Ascending aorta (tissue), 2 donors: Measurements from ENCODE around the gene TRMT112. TPM values are rescaled to one million over a fixed set of nuclear protein-coding genes. Genes with fewer than 3 reads are reported as not detected.

Experiments used
- DNase-seq, 2 donors: peaks; one replicate each; pipeline ENCODE4 v3.0.0-alpha.2; 2019; ENCODE audit warnings: low spot score in 2 of 2
- H3K27ac ChIP-seq, 2 donors: fragments of 200-600 bp; sonication (generic); one replicate each; pipeline ENCODE4 v1.5.1; 2016 to 2017; ENCODE audit warnings: mild to moderate bottlenecking in 1 of 2
- H3K27me3 ChIP-seq: fragments of 200-600 bp; sonication (generic); one replicate; pipeline ENCODE4 v1.5.1; 2017
- H3K36me3 ChIP-seq, 2 donors: fragments of 200-600 bp; sonication (generic); one replicate each; pipeline ENCODE4 v1.5.1; 2016
- H3K4me1 ChIP-seq, 2 donors: fragments of 200-600 bp; sonication (generic); one replicate each; pipeline ENCODE4 v1.5.1; 2016 to 2017; ENCODE audit warnings: mild to moderate bottlenecking in 1 of 2
- H3K4me3 ChIP-seq, 2 donors: fragments of 200-600 bp; sonication (generic); one replicate each; pipeline ENCODE4 v1.5.1; 2016 to 2017; ENCODE audit warnings: mild to moderate bottlenecking in 1 of 2
- H3K9me3 ChIP-seq, 2 donors: fragments of 200-600 bp; sonication (generic); one replicate each; pipeline ENCODE4 v1.5.1; 2016
- intact Hi-C: fragments of 100-400 bp; cut with DNase I; formaldehyde crosslinking; loops from one replicate; pipeline ENCODE4 v1.15.1; 2023
- total RNA-seq: library from RNA; depleted of rRNA; stranded (reverse); fragments of >200 nt; gene quantifications from one replicate; pipeline ENCODE4 v1.1.0, GENCODE V29; 2016
- TF ChIP-seq, protein P1 (sequence below), 3 experiments: fragments of 200-600 bp in 2 of 3; fragments of 450-650 bp in 1 of 3; sonication (generic) in 2 of 3; IDR thresholded peaks; one replicate each; pipeline ENCODE4 v1.5.1; 2016 to 2019; ENCODE audit warnings: antibody characterized with exemption in 3 of 3, mild to moderate bottlenecking in 1 of 3, moderate library complexity in 1 of 3

Gene TRMT112
- total RNA-seq, 1 donor from 2014 or later = 384 TPM

DNA sequence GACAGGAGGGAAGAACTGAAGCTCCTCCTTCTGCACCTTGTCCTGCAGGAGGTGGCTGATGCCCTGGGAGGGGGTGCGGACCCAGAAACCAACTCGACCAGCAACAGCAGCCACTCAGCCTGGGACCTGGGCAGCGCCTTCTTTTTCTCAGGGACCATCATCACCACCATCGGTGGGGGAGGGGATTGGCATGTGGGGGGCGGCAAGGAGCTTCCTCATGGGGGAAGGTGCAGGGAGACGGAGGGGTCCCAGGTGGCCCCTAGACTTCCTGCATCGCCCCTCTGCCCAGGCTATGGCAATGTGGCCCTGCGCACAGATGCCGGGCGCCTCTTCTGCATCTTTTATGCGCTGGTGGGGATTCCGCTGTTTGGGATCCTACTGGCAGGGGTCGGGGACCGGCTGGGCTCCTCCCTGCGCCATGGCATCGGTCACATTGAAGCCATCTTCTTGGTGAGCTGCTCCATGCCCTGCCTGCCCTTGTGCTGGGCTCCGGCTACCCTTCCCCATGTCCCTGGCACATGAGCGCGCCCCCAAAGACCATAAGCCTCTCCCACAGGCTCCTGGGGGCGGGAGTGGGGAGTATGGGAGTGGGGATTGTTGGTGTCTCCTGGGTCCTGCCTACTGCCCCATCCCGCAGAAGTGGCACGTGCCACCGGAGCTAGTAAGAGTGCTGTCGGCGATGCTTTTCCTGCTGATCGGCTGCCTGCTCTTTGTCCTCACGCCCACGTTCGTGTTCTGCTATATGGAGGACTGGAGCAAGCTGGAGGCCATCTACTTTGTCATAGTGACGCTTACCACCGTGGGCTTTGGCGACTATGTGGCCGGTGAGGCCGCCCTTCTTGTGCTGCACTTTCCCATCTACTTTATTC lies 20.3 kb downstream of the TRMT112 start:
- peaks cover 13 to 22% of the 10 kb centered on the region in 2 donors for H3K4me1 ChIP-seq
- DNase-seq = no peak
- intact Hi-C loops = no loop called here
- H3K27ac ChIP-seq = no peak overlapping the region
- TF ChIP-seq, protein P1, sequence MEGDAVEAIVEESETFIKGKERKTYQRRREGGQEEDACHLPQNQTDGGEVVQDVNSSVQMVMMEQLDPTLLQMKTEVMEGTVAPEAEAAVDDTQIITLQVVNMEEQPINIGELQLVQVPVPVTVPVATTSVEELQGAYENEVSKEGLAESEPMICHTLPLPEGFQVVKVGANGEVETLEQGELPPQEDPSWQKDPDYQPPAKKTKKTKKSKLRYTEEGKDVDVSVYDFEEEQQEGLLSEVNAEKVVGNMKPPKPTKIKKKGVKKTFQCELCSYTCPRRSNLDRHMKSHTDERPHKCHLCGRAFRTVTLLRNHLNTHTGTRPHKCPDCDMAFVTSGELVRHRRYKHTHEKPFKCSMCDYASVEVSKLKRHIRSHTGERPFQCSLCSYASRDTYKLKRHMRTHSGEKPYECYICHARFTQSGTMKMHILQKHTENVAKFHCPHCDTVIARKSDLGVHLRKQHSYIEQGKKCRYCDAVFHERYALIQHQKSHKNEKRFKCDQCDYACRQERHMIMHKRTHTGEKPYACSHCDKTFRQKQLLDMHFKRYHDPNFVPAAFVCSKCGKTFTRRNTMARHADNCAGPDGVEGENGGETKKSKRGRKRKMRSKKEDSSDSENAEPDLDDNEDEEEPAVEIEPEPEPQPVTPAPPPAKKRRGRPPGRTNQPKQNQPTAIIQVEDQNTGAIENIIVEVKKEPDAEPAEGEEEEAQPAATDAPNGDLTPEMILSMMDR (IDR thresholded peaks at IDR 0.05) = no peak
- peaks cover 12% of the 10 kb centered on the region for H3K27me3 ChIP-seq
- H3K36me3 ChIP-seq = no peaks in the 10 kb centered on the region
- no peak overlapping the region for H3K4me3 ChIP-seq
- H3K9me3 ChIP-seq = no peaks in the 10 kb centered on the region

DNA sequence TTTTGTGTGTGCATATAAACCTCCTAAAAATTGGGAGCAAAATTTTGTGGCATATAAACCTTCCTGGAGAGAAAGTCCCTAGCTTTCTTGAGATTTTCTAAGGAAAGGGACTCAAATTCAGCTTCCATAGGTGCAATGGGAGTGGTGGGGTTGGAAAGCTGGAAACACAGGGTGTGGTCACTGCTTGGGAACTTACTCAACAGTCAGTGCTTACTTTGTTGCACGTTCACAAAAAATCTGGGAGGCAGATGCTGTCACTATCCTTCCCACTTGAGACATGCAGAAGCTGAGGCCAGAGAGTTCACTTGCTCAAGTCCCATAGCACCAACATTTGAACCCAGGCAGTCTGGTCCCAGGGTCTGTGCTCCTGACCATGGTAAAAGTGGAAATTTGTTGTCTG lies 21.1 kb downstream of the TRMT112 start:
- TF ChIP-seq, protein P1 (IDR thresholded peaks at IDR 0.05) = no peak
- peaks cover 14% of the 10 kb centered on the region for H3K27me3 ChIP-seq
- intact Hi-C loops = no loop called here

DNA sequence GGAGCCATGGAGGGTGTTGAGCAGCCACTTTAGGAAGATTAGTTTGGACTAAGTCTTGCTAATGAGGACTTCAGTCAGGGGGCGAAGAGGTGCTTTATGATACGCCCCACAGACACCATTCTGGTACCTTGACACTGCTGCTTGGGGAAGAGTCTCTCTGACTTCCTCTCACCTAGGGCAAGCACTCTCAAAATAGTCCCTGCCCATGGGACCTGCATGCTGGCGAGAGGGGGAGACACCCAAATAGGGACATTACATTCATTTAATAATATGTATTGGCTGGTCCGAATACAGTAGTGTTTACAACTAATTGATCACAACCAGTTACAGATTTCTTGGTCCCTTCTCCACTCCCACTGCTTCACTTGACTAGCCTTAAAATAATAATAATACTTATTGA lies 21.6 kb downstream of the TRMT112 start:
- H3K27ac ChIP-seq = no peak overlapping the region
- H3K4me1 ChIP-seq = peaks cover 17 to 23% of the 10 kb centered on the region in 2 donors
- DNase-seq = no peak
- H3K4me3 ChIP-seq = no peak overlapping the region
- peaks cover 19% of the 10 kb centered on the region for H3K27me3 ChIP-seq
- intact Hi-C loops = no loop called here
- H3K9me3 ChIP-seq = no peaks in the 10 kb centered on the region
- H3K36me3 ChIP-seq = no peaks in the 10 kb centered on the region
- TF ChIP-seq, protein P1 (IDR thresholded peaks at IDR 0.05) = no peak

More for the DNA sequence above, 21.1 kb downstream of the TRMT112 start:
- Histone ChIP-seq H3K27ac (no peak overlapping the region), H3K4me1 (peaks cover 17 to 25% of the 10 kb centered on the region in 2 donors), H3K9me3 (no peaks in the 10 kb centered on the region), H3K36me3 (no peaks in the 10 kb centered on the region), H3K4me3 (no peak overlapping the region)
- DNase-seq = no peak

DNA sequence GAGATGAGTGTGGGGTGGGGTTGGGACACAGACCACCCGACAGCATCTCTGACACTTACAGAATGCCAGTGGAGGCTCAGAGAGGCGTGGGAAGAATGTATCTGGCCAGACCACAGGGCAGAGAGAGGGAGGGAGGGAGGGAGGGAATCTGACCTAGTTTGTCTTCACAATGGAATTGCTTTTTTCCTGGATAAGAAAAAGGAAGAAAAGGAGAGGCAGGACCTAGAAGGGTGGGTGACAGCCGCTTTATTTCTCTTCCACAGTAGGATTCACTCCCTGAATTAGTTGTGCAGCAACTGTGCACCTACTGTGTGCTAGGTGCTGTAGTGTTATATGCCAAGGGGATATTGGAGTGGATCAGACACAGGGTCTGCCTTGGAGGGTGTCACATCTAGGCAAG lies 22.6 kb downstream of the TRMT112 start:
- H3K27me3 ChIP-seq = peaks cover 22% of the 10 kb centered on the region
- H3K9me3 ChIP-seq = no peaks in the 10 kb centered on the region
- H3K36me3 ChIP-seq = no peaks in the 10 kb centered on the region
- intact Hi-C loops = no loop called here
- no peak overlapping the region for H3K4me3 ChIP-seq
- no peak overlapping the region for H3K27ac ChIP-seq
- peaks cover 7 to 13% of the 10 kb centered on the region in 2 donors for H3K4me1 ChIP-seq
- TF ChIP-seq, protein P1 (IDR thresholded peaks at IDR 0.05) = no peak
- no peak for DNase-seq

DNA sequence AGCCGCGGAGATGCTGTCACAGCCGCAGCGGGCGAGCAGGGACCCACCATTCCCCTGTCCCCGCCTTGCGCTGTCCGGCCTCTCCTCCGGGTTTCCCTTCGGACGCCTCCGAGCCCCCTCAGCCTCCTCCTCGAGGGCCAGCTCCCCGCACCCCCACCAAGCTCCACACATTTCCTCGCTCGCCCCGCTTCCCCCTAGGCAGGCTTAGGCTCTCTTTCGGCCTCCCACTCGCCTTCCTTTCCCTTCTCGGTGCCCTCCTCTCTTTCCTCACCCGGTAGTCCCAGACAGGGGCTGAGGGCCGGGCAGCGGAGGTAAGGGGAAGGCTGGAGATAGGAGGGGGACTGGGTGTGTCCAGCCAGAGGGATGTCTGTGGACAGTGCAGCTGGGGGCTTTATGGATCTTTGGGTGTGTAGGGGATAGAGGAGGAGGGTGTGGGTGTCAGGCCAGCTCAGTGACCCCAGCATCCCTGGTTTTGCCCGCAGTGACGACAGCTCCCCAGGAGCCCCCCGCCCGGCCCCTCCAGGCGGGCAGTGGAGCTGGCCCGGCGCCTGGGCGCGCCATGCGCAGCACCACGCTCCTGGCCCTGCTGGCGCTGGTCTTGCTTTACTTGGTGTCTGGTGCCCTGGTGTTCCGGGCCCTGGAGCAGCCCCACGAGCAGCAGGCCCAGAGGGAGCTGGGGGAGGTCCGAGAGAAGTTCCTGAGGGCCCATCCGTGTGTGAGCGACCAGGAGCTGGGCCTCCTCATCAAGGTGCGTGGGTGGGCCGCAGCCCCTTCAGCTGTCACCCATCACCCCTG lies 24.7 kb downstream of the TRMT112 start:
- Histone ChIP-seq H3K9me3 (no peaks in the 10 kb centered on the region), H3K4me3 (peak overlapping the region; percentile 47 to 61), H3K4me1 (peaks cover 7 to 10% of the 10 kb centered on the region in 2 donors), H3K27ac (no peak overlapping the region), H3K27me3 (peaks cover 22% of the 10 kb centered on the region), H3K36me3 (no peaks in the 10 kb centered on the region)
- intact Hi-C loops = no loop called here
- DNase-seq = no peak
- TF ChIP-seq, protein P1 (IDR thresholded peaks at IDR 0.05) = no peak
